NCI-H226 (cell line): ENCODE results near the gene ZNF586.
A peak's percentile ranks its signal among the peaks of the same experiment; 100 is the strongest.

Source experiments
- DNase-seq: peaks from one replicate; pipeline ENCODE4 v3.0.0-alpha.2; 2015

ZNF586 gene

GRCh38 chr19:57825511-57825910 lies 56.0 kb downstream of the ZNF586 start:
- DNase-seq = peak; percentile 38

- DNase-seq = peak; percentile 87
These were observed 59.8 kb downstream of the ZNF586 start for GRCh38 chr19:57829316-57829715.

- DNase-seq = peak; percentile 61
These were observed 60.7 kb downstream of the ZNF586 start, which contains the start of gene ZNF587B for GRCh38 chr19:57830071-57830602. TSS of gene ZNF587B (plus strand) at chr19:57830299. CDS start at chr19:57830529, 230 bp downstream.
